Measurements from ENCODE around the gene FLT4.

The FLT4 gene

DNA sequence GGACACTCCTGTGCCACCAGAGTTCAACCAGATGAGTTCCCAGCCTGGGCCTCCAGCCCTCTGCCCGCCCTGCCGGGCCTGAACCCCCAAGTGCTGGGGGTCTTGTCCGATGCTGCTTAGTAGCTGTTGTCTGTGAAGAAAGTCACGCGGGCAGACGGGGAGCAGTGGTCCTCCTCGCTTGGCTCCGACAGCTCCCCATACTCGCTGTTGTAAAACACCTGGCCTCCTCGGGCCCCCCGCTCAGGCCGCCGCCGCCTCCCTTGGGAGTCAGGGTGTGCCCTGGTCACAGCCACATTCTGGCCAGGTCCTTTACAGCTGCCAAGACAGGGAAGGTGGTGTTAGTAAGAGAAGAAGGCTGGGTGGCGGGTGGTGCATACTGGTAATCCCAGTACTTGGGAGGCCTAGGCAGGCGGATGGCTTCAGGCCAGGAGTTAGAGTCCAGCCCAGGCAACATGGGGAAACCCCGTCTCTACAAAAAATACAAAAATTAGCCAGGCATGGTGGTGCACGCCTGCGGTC is 46.3 kb downstream of the FLT4 start:
- no peak for DNase-seq

DNA sequence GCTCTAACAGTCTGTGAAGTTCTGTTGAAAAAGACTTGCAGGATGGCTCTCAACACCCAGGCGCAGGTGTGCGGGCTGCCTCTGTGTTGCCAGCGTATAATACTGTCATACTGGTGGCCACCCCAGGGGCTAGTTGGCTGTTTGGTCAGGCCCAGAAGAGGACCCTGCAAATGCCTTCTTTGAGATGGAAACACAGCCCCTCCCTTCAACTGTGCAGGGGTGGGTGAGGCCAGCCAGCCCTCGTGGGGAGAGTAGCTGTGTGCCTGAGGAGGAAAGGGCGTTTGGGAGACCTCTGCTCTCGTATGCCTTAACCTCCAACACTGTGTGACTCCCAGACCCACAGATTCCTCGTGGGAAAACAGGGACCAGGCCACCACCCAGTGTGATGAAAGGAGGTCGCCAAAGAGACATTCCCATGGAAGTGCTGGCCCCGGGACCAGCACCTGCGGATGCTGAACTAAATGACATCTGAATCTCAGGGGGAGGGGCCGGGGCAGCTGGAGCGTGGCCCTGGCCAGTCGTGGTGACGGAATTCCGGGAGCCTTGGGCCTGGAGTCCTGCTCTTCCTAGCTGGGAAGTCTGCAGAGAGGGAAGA is 46.8 kb downstream of the FLT4 start:
- DNase-seq = no peak

DNA sequence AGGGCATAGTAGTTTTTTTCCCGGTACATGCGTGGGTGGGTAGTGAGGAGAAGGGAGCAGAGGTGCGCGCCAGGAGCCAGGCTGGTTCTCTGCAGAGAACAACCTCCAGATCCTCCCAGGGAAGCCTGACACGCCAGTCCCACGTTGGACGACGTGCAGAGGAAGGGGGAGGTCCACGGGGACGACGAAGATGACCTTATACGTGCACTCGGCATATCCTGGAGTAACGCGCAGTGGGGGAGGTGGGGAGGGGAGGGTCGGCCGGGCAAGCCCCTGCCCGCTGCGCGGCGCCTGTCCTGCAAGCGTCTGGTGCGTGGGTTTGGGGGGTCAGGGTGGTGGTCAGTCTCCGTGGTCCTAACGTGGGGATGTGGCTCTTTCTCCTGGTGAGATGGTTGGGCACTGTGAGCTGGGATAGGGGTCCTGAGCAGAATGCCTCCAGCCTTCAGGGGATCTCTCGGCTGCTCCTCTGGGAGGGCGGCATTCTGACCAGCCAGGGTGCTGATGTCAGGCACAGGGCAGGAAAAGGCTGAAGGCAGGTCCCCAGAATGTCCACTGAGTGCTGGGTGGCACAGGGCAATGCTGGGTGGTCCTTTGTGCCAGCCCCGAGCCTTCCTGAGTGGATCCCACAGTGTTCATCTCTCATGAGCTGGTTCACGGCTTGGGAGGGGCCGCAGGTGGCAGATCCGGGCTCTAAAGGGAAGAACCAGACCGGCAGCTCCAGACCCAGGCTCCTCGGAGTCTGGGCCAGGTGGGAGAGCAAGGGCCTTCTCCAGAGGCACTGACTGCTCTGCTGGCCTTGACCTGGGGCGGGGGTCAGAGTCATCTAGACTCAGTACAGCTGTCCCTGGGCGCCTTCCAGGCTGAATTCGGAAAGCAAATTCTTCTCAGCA is 47.6 kb downstream of the FLT4 start:
- DNase-seq = no peak

DNA sequence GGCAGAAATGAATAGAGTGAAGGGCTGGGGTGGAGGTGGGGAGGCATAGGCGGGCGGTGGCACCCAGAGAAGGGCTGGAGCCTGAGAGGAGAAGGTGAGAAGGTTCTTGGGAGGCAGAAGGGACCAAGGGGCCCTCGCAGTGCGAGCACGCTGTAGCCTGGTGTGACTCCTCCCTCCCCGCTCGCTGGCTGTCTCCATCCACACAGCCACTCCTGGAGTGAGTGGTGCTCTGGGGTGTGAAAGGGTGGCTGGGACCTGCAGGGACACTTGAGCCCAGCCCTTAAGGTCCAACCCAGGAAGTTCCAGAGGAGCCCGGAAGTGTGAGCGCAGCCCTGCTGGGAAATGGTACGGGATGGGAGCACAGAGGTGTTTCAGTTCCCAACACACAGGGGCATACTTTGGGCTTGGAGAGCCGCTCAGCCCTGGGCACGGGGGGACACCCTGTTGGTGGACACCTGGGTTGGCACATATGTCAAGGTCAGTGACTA is 48.8 kb downstream of the FLT4 start:
- no peak for DNase-seq

DNA sequence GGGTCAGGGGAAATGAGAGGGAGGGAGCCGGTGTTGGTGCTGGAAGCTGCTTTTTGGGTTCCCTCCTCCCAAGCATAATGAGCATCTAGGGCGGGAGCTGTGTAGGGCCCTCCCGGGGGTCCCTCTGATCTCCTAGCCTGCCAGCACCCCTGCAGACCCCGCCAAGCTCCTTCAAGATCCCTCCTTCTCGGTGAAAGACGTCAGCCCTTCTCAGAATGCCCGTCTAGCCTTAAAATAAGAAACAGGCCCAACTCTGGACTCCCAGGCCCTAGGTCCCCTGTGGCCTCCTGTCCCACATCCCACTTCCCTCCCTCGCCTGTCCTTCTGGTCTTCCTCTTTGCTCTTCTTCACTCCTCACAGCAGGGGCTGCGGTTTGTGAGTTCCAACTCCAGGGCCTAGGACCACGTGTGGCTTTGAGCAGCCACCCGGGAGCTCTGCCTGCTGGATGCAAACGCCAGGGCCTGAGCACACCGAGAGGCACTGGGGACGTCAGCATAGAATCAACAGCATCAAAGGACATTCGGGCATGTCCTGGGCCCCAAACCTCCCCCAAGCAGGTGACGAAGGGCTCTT is 49.3 kb downstream of the FLT4 start:
- DNase-seq = no peak

DNA sequence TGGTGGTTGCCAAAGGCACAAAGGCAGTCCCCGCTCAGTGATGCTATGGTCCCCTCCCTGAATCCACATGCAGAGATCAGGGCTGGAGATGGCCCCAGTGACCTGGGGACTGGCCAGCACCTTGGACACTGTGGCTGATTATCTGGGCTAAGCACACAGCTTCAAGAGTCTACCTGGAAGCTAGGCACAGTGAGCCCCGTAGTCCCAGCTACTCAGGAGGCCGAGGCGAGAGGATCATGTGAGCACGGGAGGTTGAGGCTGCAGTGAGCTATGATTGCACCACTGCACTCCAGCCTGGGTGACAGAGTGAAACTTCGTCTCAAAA is 49.8 kb downstream of the FLT4 start:
- DNase-seq = no peak

DNA sequence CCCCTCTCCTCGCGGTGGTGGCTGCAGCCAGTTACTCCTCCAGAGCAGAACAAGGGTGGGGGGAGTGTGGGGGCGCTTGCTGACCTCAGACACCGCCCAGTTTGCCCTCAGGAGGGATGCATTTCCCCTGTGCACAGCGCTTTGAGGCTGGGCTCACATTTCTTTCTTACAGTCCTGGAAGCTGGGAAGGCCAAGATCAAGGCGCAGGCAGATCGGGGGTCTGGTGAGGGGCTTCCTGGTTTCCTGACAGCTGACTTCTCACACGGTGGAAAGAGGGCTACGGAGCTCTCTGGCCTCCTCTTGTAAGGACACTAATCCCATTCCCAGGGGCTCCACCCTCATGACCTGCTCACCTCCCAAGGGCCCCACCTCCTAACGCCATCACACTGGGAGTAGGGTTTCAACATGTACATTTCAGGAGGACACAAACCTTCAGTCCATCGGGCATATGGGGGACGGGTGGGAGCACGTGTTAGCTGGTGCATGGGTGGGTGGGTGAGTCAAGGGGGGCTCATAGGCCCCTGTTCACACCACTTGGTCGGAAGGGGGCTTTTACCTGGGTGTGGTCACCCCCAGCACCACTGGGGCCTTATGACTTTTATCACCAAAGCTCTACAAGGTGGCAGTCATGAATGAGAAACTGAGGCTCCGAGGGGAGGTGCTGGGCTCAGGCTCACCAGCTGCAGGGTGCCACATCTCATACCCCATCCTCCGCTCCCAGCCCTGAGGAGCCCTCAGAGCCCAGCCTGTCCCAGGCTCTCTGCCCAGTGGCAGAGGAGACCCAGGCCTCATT is 50.4 kb downstream of the FLT4 start:
- no peak for DNase-seq

DNA sequence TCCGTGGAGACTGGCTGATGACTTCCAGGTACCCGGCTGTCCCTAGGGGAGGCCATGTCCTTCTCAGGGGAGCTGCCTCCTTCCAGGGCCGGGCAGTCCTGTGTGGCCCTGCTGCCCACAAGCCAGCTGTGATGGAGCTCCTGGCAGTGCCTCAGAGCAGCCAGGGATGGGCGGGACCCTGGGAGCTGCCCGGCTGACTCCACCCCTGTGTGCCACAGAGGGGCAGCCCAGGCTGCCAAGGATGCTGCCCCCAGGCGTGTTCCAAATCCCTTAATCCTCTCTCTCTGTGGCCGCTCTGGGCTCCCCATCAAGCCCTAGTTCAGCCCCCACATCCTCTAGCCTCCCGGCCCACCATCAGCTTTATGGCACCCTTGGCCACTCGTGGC is 51.1 kb downstream of the FLT4 start:
- no peak for DNase-seq

DNA sequence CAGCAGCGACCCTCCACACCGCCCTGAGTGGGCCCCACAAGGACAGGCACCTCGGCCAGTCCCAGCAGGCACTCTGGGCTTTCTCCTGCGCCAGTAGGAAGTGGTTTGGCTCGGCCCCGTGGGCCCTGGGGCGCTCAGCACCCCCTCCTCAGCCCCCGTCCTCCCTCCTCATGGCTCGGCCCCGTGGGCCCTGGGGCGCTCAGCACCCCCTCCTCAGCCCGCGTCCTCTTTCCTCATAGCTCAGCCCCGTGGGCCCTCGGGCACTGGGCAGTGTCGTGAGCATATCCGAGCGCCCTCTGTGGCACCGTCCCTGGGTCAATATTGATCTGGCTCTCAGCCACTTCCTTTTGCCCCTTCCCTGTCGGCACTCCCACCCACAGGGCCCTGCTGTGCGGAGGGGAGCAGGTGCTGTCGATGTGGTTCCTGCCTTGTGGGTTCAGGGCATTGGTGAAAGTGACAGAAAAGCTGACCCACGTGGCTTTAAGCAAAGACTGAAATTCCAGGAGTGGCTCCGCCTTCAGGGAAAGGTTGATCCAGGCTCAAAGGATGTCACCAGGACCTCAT is 52.6 kb downstream of the FLT4 start:
- DNase-seq = no peak

DNA sequence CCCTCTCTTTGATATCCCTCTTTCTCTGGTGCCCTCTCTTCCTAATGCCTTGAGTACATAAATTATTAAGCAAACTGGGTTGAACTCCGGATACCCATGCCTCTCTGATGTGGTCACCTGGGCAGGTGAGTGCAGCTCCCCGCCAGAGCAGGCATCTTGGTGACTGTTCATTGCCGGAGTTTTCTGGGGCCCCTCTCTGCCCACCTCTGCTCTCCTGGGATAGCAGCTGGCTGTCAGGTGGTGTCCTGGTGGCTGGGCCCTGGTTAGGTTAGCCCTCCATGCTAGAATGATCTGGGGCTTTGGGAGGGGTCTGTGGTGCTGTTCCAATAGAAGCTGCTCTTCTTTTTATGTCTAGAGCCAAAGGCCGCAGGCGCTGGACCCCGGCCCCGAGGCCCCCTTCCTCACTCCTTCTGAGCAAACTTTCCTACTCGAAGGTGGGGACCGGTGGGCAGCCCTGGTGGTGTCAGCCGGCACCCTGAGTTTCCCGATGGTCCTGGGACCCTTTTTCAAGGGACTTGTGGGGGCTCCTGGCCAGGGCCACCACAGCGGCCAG is 53.2 kb downstream of the FLT4 start:
- no peak for DNase-seq

DNA sequence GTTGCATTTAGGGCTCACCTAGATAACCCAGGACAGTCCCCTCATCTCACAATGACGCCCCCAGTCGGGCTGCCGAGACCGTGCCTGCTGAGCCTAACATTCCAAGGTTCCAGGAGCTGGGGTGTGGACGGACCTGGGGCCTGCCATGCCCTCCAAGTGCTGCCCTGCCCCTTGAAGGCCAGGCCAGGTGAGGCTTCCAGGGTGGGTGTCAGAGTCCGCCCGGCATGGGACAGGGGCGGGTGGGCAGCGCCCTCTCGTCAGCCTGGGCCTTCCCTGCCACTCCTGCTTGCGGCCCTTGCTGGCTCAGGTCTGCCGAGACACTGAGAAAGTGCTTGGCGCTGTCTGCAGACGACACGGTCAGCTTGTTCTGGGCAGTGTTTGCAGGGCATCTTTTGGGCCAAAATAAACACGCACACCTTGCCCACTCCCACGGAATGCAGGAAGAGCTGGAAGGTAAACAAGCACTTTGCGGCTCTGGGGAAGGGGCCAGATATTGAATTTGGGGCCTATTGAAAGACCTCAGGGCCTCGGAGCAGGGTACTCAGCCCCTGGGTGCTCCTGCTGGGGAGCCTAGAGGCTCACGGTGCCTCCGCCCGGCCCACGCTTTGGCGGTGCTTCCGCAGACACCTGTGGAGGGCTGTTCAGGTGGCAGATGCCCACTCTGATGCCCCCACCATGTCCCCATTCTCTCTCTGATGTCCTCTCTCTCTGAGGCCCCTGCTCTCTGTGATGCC is 53.9 kb downstream of the FLT4 start:
- DNase-seq = no peak

DNA sequence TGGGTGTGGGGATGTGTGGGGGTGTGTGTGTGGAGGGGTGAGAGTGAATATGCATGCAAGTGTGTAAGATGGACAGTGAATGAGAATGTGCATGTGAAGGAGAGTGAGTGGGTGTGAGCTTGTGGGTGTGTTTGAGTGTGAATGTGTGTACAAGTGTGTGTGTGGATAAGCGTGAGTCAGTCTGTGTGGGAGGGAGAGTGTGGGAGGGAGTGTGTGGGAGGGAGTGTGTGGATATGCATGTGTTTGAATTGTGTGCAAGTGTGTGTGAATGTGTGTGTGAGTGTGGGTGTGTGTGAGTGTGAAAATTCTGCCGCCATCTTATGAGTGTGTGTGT is 54.4 kb downstream of the FLT4 start:
- no peak for DNase-seq

DNA sequence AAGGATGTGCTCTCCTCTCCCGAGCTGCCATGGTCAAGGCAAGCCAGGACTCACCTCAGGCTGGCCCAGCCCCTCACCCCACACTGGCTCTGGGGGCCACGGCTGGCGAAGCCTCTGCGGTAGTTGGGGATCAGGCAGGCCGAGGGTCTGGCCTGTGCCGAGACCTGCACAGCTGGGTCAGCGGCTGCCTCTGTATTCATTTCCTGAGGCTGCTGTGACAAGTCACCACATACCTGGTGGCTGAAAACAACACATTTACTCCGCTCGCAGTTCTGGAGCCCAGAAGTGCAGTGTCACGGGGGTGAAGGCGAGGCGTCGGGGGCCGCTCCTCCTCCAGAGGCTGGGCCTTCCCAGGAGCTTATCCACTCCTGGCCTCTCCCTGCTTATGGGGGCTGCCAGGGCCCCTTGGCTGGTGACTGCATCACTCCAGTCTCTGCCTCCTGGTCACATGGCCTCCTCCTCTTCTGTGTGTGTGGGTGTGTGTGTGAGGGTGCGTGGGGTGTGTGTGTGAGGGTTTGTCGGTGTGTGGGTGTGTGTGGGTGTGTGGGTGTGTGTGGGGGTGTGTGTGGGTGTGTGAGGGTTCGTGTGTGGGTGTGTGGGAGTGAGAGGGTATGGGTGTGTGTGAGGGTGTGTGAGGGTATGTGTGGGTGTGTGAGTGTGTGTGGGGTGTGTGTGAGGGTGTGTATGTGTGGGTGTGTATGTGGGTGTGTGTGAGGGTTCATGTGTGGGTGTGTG is 54.9 kb downstream of the FLT4 start:
- DNase-seq = no peak

DNA sequence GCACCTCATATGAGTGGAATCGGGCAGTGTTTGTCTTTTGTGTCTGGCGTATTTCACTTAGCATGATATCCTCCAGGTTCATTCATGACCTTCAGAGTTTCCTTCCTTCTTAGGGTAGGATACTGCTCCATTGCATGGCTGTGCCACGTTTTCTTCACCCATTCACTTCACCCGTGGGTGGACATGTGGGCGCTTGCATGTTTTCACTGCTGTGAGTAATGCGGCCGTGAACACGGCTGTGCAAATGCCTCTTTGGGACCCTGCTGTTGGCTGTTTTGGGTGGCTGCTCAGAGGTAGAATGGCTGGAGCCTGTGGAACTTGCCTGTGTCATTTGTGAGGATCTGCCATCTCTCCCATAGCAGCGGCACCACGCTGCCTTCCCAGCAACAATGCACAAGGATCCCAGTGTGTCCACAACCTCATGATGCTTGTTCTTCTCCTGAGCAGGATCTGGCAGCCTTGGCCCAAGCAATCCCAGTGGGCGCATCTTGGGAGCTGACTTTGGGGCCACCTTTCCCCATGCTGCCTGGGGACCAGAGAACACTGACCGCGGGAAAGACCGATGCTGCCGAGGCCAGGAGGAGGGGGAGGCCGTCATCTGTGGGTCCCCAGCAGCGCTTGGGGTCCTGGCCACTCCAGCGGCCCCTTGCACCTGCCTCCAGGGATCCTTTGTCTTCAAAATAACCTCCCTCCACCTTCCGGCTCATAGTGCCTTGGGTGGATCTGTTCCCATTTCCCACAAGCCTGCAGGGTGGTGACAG is 55.8 kb downstream of the FLT4 start:
- no peak for DNase-seq

DNA sequence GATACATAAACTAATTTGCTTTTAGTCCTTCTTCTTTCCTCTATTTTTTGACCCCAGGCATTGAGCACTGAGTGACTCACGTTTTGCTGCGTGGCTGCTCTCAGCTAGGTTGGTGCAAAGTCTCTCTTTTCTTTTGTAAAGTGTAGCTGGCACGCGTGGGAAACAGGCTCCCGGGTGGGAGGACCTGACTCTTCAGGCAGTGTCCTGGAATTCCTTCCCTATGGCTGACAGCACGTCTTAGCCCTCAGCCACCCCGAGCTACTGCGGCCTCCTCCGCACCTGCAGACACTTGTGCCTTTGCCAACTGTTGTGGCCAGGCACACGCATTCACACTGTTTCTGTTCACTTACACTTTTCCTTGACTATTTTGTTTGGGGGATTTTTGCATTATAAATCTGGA is 57.2 kb downstream of the FLT4 start:
- DNase-seq = no peak

DNA sequence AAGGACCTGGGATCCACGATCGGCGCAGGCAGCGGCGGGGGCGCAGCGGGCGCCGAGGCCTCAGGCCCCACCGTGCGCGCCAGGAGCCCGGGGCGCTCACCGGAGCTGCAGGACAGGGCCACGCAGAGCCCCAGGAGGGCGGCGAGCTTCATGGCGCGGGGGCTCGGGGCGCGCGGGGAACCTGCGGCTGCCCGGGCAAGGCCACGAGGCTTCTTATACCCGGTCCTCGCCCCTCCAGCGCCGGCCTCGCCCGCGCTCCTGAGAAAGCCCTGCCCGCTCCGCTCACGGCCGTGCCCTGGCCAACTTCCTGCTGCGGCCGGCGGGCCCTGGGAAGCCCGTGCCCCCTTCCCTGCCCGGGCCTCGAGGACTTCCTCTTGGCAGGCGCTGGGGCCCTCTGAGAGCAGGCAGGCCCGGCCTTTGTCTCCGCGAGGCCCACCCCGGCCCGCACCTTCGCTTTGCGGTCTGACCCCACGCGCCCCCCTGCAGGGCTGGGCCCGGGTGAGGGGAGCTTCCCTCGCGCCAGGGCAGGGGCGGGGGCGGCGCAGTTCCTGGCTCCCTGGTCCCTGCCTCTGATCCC is 58.0 kb downstream of the FLT4 start, which contains the start of gene SCGB3A1:
Gene SCGB3A1 (minus strand): TSS at position 189 of the 577 bp plus-strand sequence. CDS start 37 bp downstream, at position 152.
- no peak for DNase-seq

DNA sequence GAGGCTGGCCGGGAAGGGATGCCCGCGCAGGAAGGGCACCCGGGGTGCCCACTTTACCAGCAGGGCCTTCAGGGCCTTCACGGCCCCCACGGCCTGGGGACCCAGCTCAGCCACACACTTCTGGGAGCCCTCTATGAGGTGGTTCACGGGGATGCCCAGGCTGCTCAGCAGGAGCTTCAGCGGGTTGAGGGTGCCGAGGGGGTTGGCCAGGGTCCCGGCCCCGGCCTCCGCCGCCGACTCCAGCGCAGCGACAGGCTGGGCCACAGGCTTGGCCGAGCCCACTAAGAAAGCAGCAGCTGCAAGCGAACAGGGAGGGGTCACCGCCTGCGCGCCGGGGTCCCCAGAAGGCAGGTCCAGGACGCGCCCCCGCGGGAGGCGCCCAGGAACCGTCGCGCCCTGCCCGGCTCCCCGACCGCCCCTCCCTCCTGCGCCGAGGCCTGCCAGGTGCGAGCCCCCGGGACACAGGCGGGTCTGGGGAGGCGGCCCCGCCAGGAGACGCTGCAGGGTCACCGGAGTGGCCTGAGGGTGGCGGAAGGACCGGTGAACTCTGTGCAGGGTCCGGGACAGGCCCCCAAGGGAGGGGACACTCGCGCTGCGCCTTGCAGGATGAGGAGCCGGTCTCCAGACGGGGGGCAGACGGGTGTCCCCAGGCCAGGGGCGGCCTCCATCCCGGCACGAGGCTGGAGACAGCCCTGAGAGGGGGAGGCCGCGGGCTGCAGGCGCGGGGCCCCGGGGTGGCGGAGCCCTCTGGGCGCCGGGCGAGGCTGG is 58.7 kb downstream of the FLT4 start:
- DNase-seq = no peak

DNA sequence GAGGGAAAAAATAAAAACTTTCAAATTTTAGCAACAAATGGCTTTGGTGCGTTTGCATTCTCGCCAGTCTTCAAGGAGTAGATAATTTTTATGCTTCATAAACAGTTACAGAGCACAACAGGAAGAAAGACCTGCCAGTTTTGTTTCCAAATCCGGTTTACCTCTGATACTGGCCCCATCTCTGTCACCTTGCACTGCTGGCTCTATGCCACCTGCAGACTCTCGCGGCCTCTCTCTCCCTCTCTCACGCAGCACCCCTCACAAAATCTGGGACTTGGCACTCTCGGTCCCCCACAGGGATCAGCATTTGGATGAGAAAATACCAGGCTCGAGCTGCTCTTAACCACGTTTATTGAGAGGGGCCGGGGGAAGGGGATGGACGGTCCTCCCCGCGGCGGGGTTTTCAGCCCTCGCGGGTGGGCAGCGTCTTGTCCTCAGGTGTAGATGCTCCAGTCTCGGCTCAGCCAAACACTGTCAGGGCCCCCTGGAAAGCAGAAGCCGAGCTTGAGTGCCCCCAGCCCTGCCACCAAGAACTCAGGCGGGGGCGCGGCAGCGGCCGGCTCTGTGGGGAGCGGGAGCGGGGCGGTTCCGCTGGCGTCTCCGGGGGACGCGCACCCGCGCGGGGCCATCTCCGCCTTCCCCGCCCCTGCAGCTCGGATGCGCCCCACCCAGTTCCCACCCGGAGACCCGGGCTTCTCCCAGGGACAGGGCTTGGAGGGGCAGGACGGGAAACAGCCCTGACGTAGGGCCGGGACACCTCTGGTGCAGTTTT is 59.4 kb downstream of the FLT4 start:
- DNase-seq = no peak

Measured in stimulated activated naive CD4-positive, alpha-beta T cell treated with Interleukin-2 at 50 U/mL for 16 hours (primary cell).